Breast epithelium (tissue), 4 donors: ENCODE results near the gene MEIS3. TPM values are rescaled to one million over a fixed set of nuclear protein-coding genes. Genes with fewer than 3 reads are reported as not detected.

Experiments used
- DNase-seq, 2 donors: peaks; one replicate each; pipeline ENCODE4 v3.0.0-alpha.2; 2019; ENCODE audit warnings: low spot score in 2 of 2
- H3K27ac ChIP-seq, 2 donors: fragments of 200-600 bp; sonication (generic) in 1 of 2; one replicate each; pipeline ENCODE4 v1.5.1; 2016 to 2019; ENCODE audit warnings: mild to moderate bottlenecking in 1 of 2
- H3K27me3 ChIP-seq, 2 donors: fragments of 200-600 bp; sonication (generic) in 1 of 2; one replicate each; pipeline versions ENCODE4 v1.5.1 to v1.6.0; 2017 to 2019; ENCODE audit warnings: control low read depth in 1 of 2, mild to moderate bottlenecking in 1 of 2
- H3K36me3 ChIP-seq: fragments of 200-600 bp; one replicate; pipeline ENCODE4 v1.5.1; 2019
- H3K4me1 ChIP-seq, 2 donors: fragments of 200-600 bp; sonication (generic); one replicate each; pipeline ENCODE4 v1.5.1; 2016 to 2019; ENCODE audit warnings: control low read depth in 1 of 2
- H3K4me3 ChIP-seq, 3 donors: fragments of 200-600 bp; sonication (generic); 1 replicate in 2 of 3; 2 replicates in 1 of 3; pipeline ENCODE4 v1.5.1; 2016 to 2019; ENCODE audit warnings: mild to moderate bottlenecking in 3 of 3, moderate library complexity in 2 of 3
- H3K9me3 ChIP-seq, 2 donors: fragments of 200-600 bp; sonication (generic) in 1 of 2; one replicate each; pipeline ENCODE4 v1.5.1; 2016 to 2019; ENCODE audit warnings: control low read depth in 1 of 2
- POLR2A ChIP-seq: fragments of 450-650 bp; IDR thresholded peaks from one replicate; pipeline ENCODE4 v1.6.1; 2016; ENCODE audit warnings: antibody characterized with exemption, mild to moderate bottlenecking, moderate library complexity
- POLR2AphosphoS5 ChIP-seq, 3 donors: sonication (generic); formaldehyde crosslinking; IDR thresholded peaks; one replicate each; pipeline ENCODE4 v1.6.1; 2017; ENCODE audit warnings: antibody characterized with exemption in 3 of 3
- intact Hi-C: fragments of 100-400 bp; cut with DNase I; formaldehyde crosslinking; loops from one replicate; pipeline ENCODE4 v1.15.1; 2023; ENCODE audit warnings: low total_unique reads
- total RNA-seq, 3 donors: library from RNA; depleted of rRNA; stranded (reverse); fragments of >200 nt; gene quantifications; one replicate each; pipeline ENCODE4 v1.1.0, GENCODE V29; 2016
- TF ChIP-seq, protein P1 (sequence below), 3 donors: fragments of 450-650 bp; IDR thresholded peaks; one replicate each; pipeline ENCODE4 v1.5.1; 2016 to 2017; ENCODE audit warnings: antibody characterized with exemption in 3 of 3, mild to moderate bottlenecking in 3 of 3, moderate library complexity in 3 of 3

MEIS3 gene
- total RNA-seq, 3 donors from 2014 or later, result 13.1 to 41.6 (median 17.1) TPM

DNA sequence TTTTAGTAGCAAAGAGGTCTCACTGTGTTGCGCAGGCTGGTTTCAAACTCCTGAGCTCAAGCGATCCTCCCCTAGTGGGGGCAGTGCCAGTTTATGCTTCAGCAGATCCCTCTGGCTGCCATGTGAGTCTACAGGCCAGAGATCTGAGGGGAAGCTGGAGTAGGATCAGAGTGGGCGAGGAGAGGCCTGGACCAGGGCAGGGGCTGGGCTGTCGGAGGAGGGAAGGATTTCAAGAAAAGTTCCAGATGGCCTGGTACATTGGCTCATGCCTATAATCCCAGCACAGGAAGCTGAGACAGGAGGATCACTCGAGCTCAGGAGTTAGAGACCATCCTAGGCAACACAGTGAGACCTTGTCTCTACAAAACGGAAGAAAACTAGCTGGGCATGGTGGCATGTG, 60.4 kb downstream of the MEIS3 start:
- TF ChIP-seq POLR2AphosphoS5 (IDR thresholded peaks at IDR 0.05), result no peak
- TF ChIP-seq, protein P1, sequence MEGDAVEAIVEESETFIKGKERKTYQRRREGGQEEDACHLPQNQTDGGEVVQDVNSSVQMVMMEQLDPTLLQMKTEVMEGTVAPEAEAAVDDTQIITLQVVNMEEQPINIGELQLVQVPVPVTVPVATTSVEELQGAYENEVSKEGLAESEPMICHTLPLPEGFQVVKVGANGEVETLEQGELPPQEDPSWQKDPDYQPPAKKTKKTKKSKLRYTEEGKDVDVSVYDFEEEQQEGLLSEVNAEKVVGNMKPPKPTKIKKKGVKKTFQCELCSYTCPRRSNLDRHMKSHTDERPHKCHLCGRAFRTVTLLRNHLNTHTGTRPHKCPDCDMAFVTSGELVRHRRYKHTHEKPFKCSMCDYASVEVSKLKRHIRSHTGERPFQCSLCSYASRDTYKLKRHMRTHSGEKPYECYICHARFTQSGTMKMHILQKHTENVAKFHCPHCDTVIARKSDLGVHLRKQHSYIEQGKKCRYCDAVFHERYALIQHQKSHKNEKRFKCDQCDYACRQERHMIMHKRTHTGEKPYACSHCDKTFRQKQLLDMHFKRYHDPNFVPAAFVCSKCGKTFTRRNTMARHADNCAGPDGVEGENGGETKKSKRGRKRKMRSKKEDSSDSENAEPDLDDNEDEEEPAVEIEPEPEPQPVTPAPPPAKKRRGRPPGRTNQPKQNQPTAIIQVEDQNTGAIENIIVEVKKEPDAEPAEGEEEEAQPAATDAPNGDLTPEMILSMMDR (IDR thresholded peaks at IDR 0.05), result no peak
- no peak for TF ChIP-seq POLR2A
- Histone ChIP-seq H3K27me3 (no peaks in the 10 kb centered on the region), H3K36me3 (peaks cover 9% of the 10 kb centered on the region), H3K9me3 (no peaks in the 10 kb centered on the region), H3K4me3 (no peak overlapping the region), H3K4me1 (no peaks in the 10 kb centered on the region), H3K27ac (no peak overlapping the region)
- DNase-seq, result no peak
- intact Hi-C loops, result no loop called here

DNA sequence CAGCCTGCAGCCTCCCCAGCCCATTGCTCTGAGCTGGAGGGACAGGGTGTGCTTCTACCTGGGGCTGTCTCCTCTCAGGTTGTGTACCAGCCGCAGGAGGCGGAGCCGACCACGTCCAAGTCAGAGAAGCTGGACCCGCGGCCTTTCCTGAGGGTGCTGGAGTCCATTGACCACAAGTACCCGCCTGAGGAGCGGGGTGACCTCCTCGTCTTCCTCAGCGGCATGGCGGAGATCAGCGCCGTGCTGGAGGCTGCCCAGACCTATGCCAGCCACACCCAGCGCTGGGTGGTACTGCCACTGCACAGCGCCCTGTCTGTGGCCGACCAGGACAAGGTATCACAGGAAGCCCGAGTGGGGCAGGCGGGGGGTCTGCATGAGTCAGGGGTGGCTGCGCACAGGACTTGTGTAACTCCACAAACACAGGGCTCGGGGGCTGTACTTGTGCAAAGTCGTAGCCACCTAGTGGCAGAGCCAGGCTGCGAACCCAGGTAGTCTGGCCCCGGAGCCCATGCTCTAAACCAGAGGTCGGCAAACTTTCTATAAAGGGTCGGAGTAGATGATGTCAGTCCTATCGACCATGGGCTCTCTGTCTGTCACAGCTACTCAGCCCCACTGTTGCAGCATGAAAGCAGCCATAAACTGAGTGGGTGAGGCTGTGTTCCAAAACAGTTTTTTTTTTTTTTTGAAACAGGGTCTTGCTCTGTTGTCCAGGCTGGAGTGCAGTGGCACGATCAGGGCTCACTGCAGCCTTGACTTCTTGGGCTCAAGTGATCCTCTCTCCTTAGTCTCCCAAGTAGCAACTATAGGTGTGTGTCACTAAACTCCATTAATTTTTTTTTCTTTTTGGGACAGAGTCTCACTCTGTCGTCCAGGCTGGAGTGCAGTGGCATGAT, 61.3 kb downstream of the MEIS3 start:
- H3K9me3 ChIP-seq, result no peaks in the 10 kb centered on the region

DNA sequence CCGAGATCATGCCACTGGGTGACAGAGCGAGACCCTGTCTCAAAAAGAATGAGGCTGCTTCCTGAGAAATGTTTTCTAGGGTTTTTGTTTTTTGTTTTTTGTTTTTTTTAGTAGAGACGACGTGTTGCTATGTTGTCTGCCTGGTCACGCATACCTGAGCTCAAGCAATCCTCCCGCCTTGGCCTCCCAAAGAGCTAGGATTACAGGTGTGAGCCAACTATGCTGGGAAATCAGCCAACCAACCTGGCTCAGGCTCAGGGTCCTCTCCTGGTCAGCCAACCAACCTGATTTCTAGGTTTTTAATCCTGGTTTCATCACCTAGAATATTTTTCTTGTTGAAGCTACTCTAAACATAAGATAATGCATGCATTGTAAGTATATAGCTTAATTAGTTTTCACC, 62.4 kb downstream of the MEIS3 start:
- no peaks in the 10 kb centered on the region for H3K27me3 ChIP-seq
- no peak overlapping the region for H3K27ac ChIP-seq
- TF ChIP-seq, protein P1 (IDR thresholded peaks at IDR 0.05), result no peak
- no peak for TF ChIP-seq POLR2AphosphoS5 (IDR thresholded peaks at IDR 0.05)
- no peaks in the 10 kb centered on the region for H3K4me1 ChIP-seq
- no peak overlapping the region for H3K4me3 ChIP-seq
- H3K9me3 ChIP-seq, result no peaks in the 10 kb centered on the region
- intact Hi-C loops, result no loop called here
- DNase-seq, result no peak
- H3K36me3 ChIP-seq, result peaks cover 9% of the 10 kb centered on the region

More for the DNA sequence above, 61.3 kb downstream of the MEIS3 start:
- H3K36me3 ChIP-seq, result peaks cover 9% of the 10 kb centered on the region
- TF ChIP-seq, protein P1 (IDR thresholded peaks at IDR 0.05), result no peak
- no peak for TF ChIP-seq POLR2AphosphoS5 (IDR thresholded peaks at IDR 0.05)
- no peak for TF ChIP-seq POLR2A
- no peaks in the 10 kb centered on the region for H3K4me1 ChIP-seq
- intact Hi-C loops, result no loop called here
- H3K27me3 ChIP-seq, result no peaks in the 10 kb centered on the region
- no peak for DNase-seq
- no peak overlapping the region for H3K4me3 ChIP-seq
- H3K27ac ChIP-seq, result no peak overlapping the region

DNA sequence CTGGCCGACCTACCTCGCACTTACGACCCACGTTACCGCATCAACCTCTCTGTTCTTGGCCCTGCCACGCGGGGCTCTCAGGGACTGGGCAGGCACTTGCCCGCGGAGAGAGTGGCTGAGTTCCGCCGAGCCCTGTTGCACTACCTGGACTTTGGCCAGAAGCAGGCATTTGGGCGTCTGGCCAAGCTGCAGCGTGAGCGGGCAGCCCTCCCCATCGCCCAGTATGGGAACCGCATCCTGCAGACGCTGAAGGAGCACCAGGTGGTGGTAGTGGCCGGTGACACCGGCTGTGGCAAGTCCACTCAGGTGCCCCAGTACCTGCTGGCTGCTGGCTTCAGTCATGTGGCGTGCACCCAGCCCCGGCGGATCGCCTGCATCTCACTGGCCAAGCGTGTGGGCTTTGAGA, 66.0 kb downstream of the MEIS3 start:
- TF ChIP-seq POLR2AphosphoS5 (IDR thresholded peaks at IDR 0.05), result no peak
- TF ChIP-seq, protein P1 (IDR thresholded peaks at IDR 0.05), result no peak
- TF ChIP-seq POLR2A, result no peak
- no peak for DNase-seq
- peaks cover 9% of the 10 kb centered on the region for H3K36me3 ChIP-seq

More for the DNA sequence above, 66.0 kb downstream of the MEIS3 start:
- Histone ChIP-seq H3K9me3 (no peaks in the 10 kb centered on the region), H3K27me3 (no peaks in the 10 kb centered on the region), H3K4me1 (no peaks in the 10 kb centered on the region), H3K4me3 (no peak overlapping the region), H3K27ac (no peak overlapping the region)
- intact Hi-C loops, result no loop called here

Other genes starting within 250 kb of the MEIS3 start
- 1 to 10 TPM; 4.5 to 7.5 (median 6.4) TPM for gene BBC3, start 188.3 kb downstream of the MEIS3 start, total RNA-seq
- gene CCDC9, start 163.0 kb downstream of the MEIS3 start, total RNA-seq, result 10 to 100 TPM in 2 of 3 donors, 1 to 10 TPM in 1; 9.4 to 15.1 (median 14.8) TPM
- gene INAFM1, start 144.6 kb downstream of the MEIS3 start, total RNA-seq, result 10 to 100 TPM in 1 of 3 donors, 1 to 10 TPM in 2; 5.3 to 10.5 (median 7.2) TPM
- gene C5AR1, start 109.7 kb downstream of the MEIS3 start, total RNA-seq, result 10 to 100 TPM in 2 of 3 donors, 1 to 10 TPM in 1; 7.5 to 20.0 (median 10.8) TPM
- gene C5AR2, start 87.4 kb downstream of the MEIS3 start, total RNA-seq, result 1 to 10 TPM; 2.9 to 8.8 (median 6.6) TPM
- 10 to 100 TPM in 2 of 3 donors, 1 to 10 TPM in 1; 6.2 to 20.6 (median 20.5) TPM for gene DHX34, start 70.2 kb downstream of the MEIS3 start, total RNA-seq
- under 1 TPM in 2 of 3 donors, not detected in 1; under 0.01 to 0.29 TPM for gene SLC8A2, start 52.4 kb upstream of the MEIS3 start, total RNA-seq
- gene KPTN, start 64.7 kb upstream of the MEIS3 start, total RNA-seq, result 1 to 10 TPM; 4.6 to 6.6 (median 6.3) TPM
- 100 to 1,000 TPM in 1 of 3 donors, 10 to 100 TPM in 2; 82.4 to 117 (median 96.0) TPM for gene NAPA, start 95.5 kb upstream of the MEIS3 start, total RNA-seq
- gene ZNF541, start 153.6 kb upstream of the MEIS3 start, total RNA-seq, result 1 to 10 TPM in 1 of 3 donors, under 1 TPM in 1, not detected in 1; 0.15 to 1.4 TPM
- gene BICRA, start 189.6 kb upstream of the MEIS3 start, total RNA-seq, result 1 to 10 TPM; 4.2 to 8.3 (median 7.5) TPM